HepG2 (cell line): ENCODE results near the gene KDM8. TPM values are rescaled to one million over a fixed set of nuclear protein-coding genes. Genes with fewer than 3 reads are reported as not detected.

Experiments used
- BORCS8-MEF2B ChIP-seq: sonication (generic); formaldehyde crosslinking; IDR thresholded peaks from 2 replicates; pipeline ENCODE4 v1.8.0; 2022; ENCODE audit warnings: mild to moderate bottlenecking, missing genetic modification reagents
- ETV6 ChIP-seq: sonication (generic); formaldehyde crosslinking; conservative IDR thresholded peaks from 2 replicates; pipeline ENCODE4 v1.4.0; 2020; ENCODE audit warnings: missing genetic modification reagents
- GTF3A ChIP-seq: sonication (generic); formaldehyde crosslinking; conservative IDR thresholded peaks from 2 replicates; pipeline ENCODE4 v1.4.0; 2020; ENCODE audit warnings: mild to moderate bottlenecking, missing genetic modification reagents
- HIVEP1 ChIP-seq: sonication (generic); formaldehyde crosslinking; IDR thresholded peaks from 2 replicates; pipeline ENCODE4 v1.4.0; 2020; ENCODE audit warnings: mild to moderate bottlenecking, missing genetic modification reagents
- HOXA9 ChIP-seq: sonication (generic); formaldehyde crosslinking; IDR thresholded peaks from 2 replicates; pipeline ENCODE4 v1.8.1; 2022; ENCODE audit warnings: missing genetic modification reagents, mild to moderate bottlenecking, moderate library complexity, borderline replicate concordance
- NR2F2 ChIP-seq: IDR thresholded peaks from 2 replicates; pipeline ENCODE4 v1.6.1; 2012; ENCODE audit warnings: low read depth, inconsistent platforms, borderline replicate concordance
- PATZ1 ChIP-seq: sonication (generic); formaldehyde crosslinking; IDR thresholded peaks from 2 replicates; pipeline ENCODE4 v1.4.0; 2020; ENCODE audit warnings: missing genetic modification reagents
- PAX8 ChIP-seq: sonication (generic); formaldehyde crosslinking; IDR thresholded peaks from 2 replicates; pipeline ENCODE4 v1.8.0; 2022; ENCODE audit warnings: mild to moderate bottlenecking, missing genetic modification reagents, borderline replicate concordance
- PHB2 ChIP-seq: fragments of 450-650 bp; IDR thresholded peaks from 2 replicates; pipeline ENCODE4 v1.6.1; 2018; ENCODE audit not compliant: partially characterized antibody
- POGK ChIP-seq: sonication (generic); formaldehyde crosslinking; conservative IDR thresholded peaks from 2 replicates; pipeline ENCODE4 v1.8.0; 2022; ENCODE audit warnings: mild to moderate bottlenecking, moderate library complexity, missing genetic modification reagents
- RBAK ChIP-seq: sonication (generic); formaldehyde crosslinking; IDR thresholded peaks from 2 replicates; pipeline ENCODE4 v1.5.1; 2020; ENCODE audit warnings: mild to moderate bottlenecking, missing genetic modification reagents
- RFX5 ChIP-seq: IDR thresholded peaks from 2 replicates; pipeline ENCODE4 v1.6.1; 2011; ENCODE audit warnings: low read depth, low read length, improper control_type of control experiment
- RFXAP ChIP-seq: sonication (generic); formaldehyde crosslinking; IDR thresholded peaks from 2 replicates; pipeline ENCODE4 v1.4.0; 2020; ENCODE audit warnings: missing genetic modification reagents, borderline replicate concordance
- RNF219 ChIP-seq: sonication (generic); formaldehyde crosslinking; IDR thresholded peaks from 2 replicates; pipeline ENCODE4 v1.5.0; 2020; ENCODE audit warnings: mild to moderate bottlenecking, missing genetic modification reagents
- SATB2 ChIP-seq: sonication (generic); formaldehyde crosslinking; IDR thresholded peaks from 2 replicates; pipeline ENCODE4 v1.5.0; 2020; ENCODE audit warnings: missing genetic modification reagents
- STAT5B ChIP-seq: sonication (generic); formaldehyde crosslinking; IDR thresholded peaks from 2 replicates; pipeline ENCODE4 v1.4.0; 2020; ENCODE audit warnings: missing genetic modification reagents
- TAF15 ChIP-seq: fragments of 200-400 bp; formaldehyde crosslinking; IDR thresholded peaks from one replicate; pipeline ENCODE4 v1.6.1; 2018; ENCODE audit warnings: mild to moderate bottlenecking, low read depth, low read length; ENCODE audit not compliant: poor library complexity, severe bottlenecking
- ZBTB44 ChIP-seq: sonication (generic); formaldehyde crosslinking; IDR thresholded peaks from 2 replicates; pipeline ENCODE4 v1.4.0; 2020; ENCODE audit warnings: missing genetic modification reagents
- ZNF160 ChIP-seq: sonication (generic); formaldehyde crosslinking; IDR thresholded peaks from 2 replicates; pipeline ENCODE4 v1.8.0; 2022; ENCODE audit warnings: mild to moderate bottlenecking, inconsistent platforms, missing genetic modification reagents
- ZNF629 ChIP-seq: sonication (generic); formaldehyde crosslinking; conservative IDR thresholded peaks from 2 replicates; pipeline ENCODE4 v1.5.0; 2020; ENCODE audit warnings: missing genetic modification reagents
- ZNF691 ChIP-seq: sonication (generic); formaldehyde crosslinking; IDR thresholded peaks from 2 replicates; pipeline ENCODE4 v1.4.0; 2020; ENCODE audit warnings: missing genetic modification reagents, low read depth, mild to moderate bottlenecking, borderline replicate concordance
- ZNF776 ChIP-seq: sonication (generic); formaldehyde crosslinking; IDR thresholded peaks from 2 replicates; pipeline ENCODE4 v1.4.0; 2020; ENCODE audit warnings: mild to moderate bottlenecking, missing genetic modification reagents
- polyA plus RNA-seq, 8 experiments: library from polyadenylated mRNA; depleted of rRNA in 3 of 8; stranded (reverse) in 7 of 8; unstranded in 1 of 8; fragments of >200 nt; fragmentation: Illumina TruSeq in 4 of 8; extraction: Trizol in 4 of 8; gene quantifications; 2 replicates each; pipeline versions ENCODE4 v1.2.1 to v1.2.3, GENCODE V29; 2011 to 2016; ENCODE audit warnings: low read depth in 4 of 8, missing spikeins in 1 of 8, mixed read lengths in 1 of 8; ENCODE audit not compliant: insufficient read depth in 1 of 8
- total RNA-seq, 5 experiments: library from RNA; depleted of rRNA; stranded (reverse); fragments of >200 nt; fragmentation: Illumina TruSeq; extraction: Trizol; gene quantifications; 2 replicates each; pipeline ENCODE4 v1.2.3, GENCODE V29; 2016; ENCODE audit warnings: low read depth in 1 of 5

KDM8 gene
- total and polyA plus RNA-seq, 2 of the 13 experiments (the other 11 are each of a cell fraction or from before 2014, with no cell fraction given) = 3.3 to 8.6 TPM

- TF ChIP-seq ZBTB44 (CRISPR knock-in tag) = no peak
- no peak for TF ChIP-seq TAF15
- no peak for TF ChIP-seq HIVEP1
- TF ChIP-seq STAT5B (CRISPR knock-in tag) = no peak
- no peak for TF ChIP-seq ZNF160 (CRISPR knock-in tag)
- no peak for TF ChIP-seq RFXAP (CRISPR knock-in tag)
- no peak for TF ChIP-seq ZNF776
- no peak for TF ChIP-seq GTF3A (CRISPR knock-in tag)
- no peak for TF ChIP-seq RNF219 (CRISPR knock-in tag)
- no peak for TF ChIP-seq POGK (CRISPR knock-in tag)
- TF ChIP-seq SATB2 (CRISPR knock-in tag) = no peak
- no peak for TF ChIP-seq HOXA9 (CRISPR knock-in tag)
- no peak for TF ChIP-seq ETV6
- TF ChIP-seq RFX5 = no peak
- TF ChIP-seq ZNF629 (CRISPR knock-in tag) = peak; percentile 82
- TF ChIP-seq PHB2 = no peak
- no peak for TF ChIP-seq RBAK (CRISPR knock-in tag)
- no peak for TF ChIP-seq PAX8 (CRISPR knock-in tag)
- TF ChIP-seq PATZ1 (CRISPR knock-in tag) = peak; percentile 35; the same call in 1 of the 2 replicates
- no peak for TF ChIP-seq BORCS8-MEF2B (CRISPR knock-in tag)
- no peak for TF ChIP-seq ZNF691 (CRISPR knock-in tag)
- no peak for TF ChIP-seq NR2F2
Observed at GRCh38 chr16:27269300-27270150, 66.2 kb downstream of the KDM8 start (continued).
